Erythroblast (primary cell): ENCODE measurements around the gene MIXL1.

Source experiments
- GATA1 ChIP-seq: IDR thresholded peaks from 2 replicates; pipeline ENCODE4 v1.6.1; 2011; ENCODE audit warnings: low read depth, mild to moderate bottlenecking, control low read depth, low read length, moderate library complexity
- POLR2A ChIP-seq: IDR thresholded peaks from 2 replicates; pipeline ENCODE4 v1.6.1; 2011; ENCODE audit warnings: mild to moderate bottlenecking, low read length

GRCh38 chr1:226250511-226250910 lies 27.0 kb downstream of the MIXL1 start:
- no peak for TF ChIP-seq GATA1
- no peak for TF ChIP-seq POLR2A
